ENCODE data around the gene PRDM11.

Gene PRDM11

DNA sequence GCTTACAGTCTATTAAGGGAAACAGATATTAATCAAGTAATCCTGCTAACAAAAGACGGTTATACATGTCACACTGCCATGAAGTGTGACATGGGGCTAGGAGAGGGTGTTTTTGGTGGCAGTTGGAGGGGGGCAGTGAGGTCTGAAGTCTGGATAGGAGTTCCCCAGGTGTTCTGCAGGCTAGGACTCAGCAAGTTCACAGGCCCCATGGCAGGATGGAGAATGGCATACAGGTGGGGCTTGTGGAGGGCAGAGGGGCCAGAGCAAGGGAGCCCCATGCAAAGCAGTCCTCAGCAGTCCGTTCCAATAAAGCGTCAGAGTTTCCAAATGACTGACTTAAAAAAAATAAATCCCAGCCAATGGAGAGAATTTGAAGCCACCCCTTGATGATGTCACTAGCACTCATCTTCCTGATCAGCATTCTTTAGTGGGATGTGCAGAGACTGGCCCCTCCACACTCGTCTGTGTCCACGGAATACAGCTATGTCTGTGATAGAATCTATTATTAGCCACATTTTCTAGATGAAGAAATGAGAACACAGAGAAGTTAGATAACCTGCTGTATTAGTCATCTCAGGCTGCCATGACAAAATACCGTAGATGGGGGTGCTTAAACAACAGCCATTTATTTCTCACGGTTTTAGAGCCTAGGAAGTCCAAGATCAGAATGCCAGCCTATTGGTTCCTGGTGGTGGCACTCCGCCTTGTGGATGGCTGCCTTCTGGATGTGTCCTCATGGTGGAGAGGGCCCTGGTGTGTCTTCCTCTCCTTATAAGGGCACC lies 32.6 kb downstream of the PRDM11 start:
- DNase-seq = no peak

DNA sequence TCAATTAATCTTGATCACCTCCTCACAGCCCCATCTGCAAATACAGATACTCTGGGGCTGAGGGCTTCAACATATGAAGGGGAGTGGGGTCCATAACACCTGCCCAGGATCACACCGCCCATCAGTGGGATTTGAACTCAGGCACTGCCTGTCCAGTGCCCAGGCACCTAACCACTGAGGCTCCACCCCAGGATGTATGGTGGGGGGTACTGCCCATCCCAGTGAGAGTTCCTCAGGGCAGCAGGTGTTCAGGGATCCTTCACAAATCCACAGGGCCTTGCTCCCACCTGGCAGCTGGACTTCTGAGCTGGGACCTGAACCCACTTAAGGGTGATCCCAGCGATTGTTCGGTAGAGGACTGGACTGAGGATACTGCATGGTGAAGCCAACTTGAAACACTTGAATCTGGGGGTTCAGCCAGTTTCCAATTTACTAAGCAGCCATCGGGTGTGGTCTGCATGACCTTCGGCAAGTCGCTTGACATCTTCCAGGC lies 33.3 kb downstream of the PRDM11 start:
- no peak for DNase-seq

GRCh38 chr11:45180179-45180847 lies 33.9 kb downstream of the PRDM11 start:
- peak; percentile 64 for DNase-seq

DNA sequence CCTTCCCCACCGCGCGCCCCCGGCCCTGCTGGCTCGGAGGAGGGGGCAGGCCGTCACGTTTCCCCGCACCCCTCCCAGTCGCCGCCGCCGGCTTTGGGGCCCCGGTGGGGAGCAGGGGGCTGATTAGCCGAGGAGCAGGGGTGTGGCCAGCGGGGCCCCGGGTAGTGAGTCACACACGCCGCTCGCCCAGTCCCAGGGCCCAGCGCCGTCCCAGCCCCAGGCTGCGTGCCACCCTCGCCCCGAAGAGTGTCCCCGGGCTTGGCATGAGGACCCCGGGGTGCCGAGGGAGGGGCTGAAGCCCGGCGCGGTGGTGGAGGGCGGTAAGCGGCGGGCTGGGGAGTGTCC lies 34.4 kb downstream of the PRDM11 start:
- peak; percentile 72 for DNase-seq

- no peak for DNase-seq
These were observed 34.9 kb downstream of the PRDM11 start for GRCh38 chr11:45181193-45181888.

DNA sequence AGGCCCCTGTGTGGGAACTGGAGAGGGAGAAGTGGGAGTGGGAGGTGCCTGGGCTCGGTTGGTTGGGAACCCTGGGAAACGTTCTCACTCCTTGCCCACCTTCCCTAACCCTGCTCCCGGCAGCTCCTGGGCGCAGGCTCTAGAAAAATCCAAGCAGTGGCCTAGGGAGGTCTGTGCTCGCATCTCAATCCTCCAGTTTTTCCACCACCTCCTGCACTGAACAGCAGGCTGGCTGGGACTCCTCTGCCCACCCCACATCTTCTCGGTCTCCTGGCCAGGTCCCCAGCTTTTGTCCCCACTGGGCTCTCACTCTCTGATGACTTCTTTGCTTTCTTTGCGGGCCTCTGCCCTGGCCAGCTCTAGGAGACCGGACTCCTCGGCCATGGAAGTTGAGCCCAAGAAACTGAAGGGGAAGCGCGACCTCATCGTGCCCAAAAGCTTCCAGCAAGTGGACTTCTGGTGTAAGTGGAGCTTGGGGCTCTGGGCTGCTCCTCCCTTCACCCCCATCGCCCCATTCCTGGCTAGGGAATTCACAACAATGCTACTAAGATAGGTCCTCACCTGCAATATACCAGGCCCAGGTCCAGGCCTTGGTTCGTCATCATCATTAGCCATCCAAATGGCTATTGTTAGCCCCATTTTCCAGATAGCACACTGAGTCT lies 35.6 kb downstream of the PRDM11 start:
- no peak for DNase-seq

DNA sequence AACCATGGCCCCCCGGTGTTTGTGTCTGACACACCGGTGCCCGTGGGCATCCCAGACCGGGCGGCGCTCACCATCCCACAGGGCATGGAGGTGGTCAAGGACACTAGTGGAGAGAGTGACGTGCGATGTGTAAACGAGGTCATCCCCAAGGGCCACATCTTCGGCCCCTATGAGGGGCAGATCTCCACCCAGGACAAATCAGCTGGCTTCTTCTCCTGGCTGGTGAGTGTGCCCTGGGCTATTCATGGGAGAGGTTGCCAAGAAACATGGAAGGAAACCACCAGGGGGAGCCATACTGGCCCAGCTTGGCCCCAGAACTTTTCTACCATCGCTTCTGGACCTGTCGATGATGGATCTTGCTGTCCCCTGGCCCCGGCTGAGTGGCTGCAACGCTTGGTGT lies 36.5 kb downstream of the PRDM11 start:
- DNase-seq = no peak

DNA sequence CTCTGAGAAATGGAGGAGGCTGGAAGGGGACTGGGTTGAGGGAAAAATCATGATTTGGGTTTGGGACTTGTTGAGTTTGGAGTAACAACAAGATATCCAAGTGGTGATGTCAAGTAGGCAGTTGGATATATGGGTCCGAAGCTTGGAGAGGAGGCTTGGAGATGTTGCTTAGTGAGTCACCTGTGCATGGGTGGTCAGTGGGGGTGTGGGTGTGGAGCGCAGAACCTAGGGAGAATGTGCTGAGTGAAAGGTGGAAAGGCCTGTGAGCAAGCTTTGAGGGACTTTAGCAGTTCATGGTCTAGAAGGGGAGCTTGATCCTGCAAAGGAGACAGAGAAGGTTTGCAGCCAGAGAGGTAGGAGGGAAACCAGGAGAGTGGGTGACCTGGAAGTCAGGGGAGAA lies 38.2 kb downstream of the PRDM11 start:
- no peak for DNase-seq

DNA sequence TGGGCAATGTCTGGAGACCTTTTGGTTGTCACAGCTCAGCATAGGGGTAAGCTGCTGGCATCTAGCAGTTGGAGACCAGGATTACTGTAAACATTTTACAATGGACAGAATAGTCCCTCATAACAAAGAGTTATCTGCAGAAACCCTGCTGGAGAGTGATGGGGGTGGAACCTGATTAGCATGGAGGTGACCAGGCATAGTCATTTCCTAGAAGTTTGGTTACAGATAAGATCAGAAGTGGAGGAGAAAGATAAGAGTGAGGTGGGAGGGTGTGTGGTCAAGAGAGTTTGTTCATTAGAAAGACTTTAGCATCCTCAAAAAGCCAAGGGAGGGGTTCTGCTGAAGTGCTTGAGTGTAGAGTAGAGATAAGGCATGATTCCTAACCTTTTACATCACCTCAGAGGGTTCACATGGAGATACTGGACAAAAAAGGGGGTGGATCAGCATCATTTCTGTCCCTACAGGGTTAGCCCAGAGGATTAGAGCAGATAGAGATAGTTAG lies 38.8 kb downstream of the PRDM11 start:
- DNase-seq = no peak

DNA sequence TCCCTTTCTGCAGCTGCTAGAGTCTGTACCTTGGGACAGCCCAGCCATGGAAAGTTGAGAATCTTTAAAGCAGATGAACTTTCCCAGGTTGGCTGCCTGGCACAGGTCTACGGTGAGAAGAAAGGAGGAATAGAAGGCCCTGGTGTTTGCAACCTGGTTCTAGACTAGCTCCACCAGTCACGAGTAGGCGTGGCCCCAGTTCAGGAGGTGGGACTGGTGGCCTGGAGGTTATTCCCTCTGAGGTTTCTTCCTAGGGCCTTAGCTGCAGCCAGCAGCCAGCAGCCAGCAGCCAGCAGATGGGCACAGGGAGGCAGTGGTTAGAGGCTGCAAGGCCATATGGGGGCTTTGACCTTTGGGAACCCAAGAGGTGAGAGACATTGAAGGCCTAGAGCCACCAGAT lies 40.9 kb downstream of the PRDM11 start:
- peak; percentile 33 for DNase-seq

DNA sequence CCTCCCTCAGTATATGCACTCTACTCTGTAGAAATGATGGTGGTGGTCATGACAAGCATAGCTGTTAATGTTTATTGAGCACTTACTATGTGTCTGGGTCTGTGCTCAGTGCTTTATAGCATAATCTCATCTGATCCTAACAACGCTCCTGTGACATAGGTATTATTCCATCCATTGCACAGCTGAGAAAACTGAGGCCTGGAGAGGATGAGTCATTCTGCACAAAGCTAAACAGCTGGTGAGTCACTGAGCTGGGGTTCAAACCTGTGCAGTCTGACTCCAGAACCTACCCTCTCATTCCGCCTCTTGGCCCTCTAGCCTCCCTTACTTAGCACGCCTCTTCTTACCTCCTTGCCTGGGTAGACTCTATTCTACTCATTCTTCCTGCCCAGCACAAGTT lies 41.7 kb downstream of the PRDM11 start:
- no peak for DNase-seq

DNA sequence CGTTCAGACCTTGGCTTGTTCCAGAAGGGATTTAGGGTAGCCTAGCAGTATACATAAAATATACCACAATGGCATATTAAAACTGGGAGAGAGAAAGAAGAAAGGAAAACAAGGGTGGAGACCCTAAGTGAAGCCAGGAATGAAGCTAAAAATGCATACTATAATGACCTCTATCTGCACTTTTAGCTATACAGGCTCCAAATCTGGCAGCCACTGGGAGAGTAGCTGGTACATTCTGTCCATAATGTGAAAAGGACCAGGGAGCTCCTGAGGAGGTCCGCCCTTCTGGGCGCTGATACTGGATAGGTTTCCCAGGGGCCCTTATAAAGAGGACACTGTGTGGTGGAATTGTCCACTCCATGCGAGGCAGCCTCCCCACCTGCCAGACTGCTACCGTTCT lies 42.8 kb downstream of the PRDM11 start:
- no peak for DNase-seq

- DNase-seq = no peak
These were observed 47.3 kb downstream of the PRDM11 start for GRCh38 chr11:45193695-45194094.

DNA sequence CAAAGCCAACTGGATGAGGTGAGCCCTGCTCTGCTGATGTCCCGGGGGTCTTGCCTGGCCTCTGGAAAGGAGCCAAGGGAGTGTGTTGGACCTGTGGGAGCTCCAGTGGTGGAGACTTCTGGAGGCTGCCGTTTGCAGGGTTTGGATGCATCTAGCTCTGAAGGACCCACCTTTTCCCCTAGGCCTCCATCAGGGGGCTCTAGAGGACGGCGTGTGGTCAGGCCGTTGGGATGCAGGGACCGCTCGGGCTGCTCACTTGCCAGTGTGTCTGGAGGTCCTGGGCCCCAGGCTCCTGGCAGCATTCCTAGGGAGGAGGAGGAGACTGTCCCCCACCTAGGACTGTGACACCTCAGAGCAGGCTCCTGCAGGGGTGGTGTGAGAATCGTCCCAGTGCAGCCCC lies 58.3 kb downstream of the PRDM11 start:
- DNase-seq = no peak

- no peak for DNase-seq
These were observed 59.5 kb downstream of the PRDM11 start for GRCh38 chr11:45205978-45206377.

GRCh38 chr11:45208135-45208534 lies 61.7 kb downstream of the PRDM11 start:
- DNase-seq = no peak

GRCh38 chr11:45209000-45209879 lies 62.8 kb downstream of the PRDM11 start:
- no peak for DNase-seq

- no peak for DNase-seq
These were observed 63.7 kb downstream of the PRDM11 start for GRCh38 chr11:45209891-45210699.

DNA sequence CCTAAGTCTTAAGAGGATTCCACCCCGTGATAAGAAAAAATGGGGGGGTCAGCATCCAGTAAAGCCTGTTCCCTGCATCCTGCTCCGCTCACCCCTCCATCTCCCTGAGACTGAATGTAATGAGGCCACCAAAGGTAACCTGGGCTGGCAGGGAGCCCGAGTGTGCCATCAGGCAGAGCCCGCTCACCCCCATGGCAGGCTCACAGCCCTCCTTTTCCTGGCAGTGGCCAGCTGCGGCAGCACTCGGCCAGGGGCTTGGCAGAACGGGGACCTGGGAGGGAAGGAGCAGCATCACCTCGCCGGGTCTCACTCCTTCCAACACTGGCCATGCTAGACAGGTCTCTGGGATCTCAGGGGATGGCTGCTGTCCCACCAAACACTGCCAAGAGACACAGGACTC lies 64.4 kb downstream of the PRDM11 start:
- no peak for DNase-seq

- DNase-seq = no peak
These were observed 65.3 kb downstream of the PRDM11 start for GRCh38 chr11:45211732-45212131.

Measured in activated CD8-positive, alpha-beta memory T cell treated with anti-CD3 and anti-CD28 coated beads, Interleukin-2, amount 50 U/mL, for 48 hours (primary cell).